ENCODE measurements around the gene ZC3H13. TPM values are rescaled to one million over a fixed set of nuclear protein-coding genes. Genes with fewer than 3 reads are reported as not detected.

The ZC3H13 gene
- total and polyA plus RNA-seq, 8 donors: 40.6 to 72.7 (median 63.5) TPM

- intact Hi-C loops (cut with DNase I): no loop called here
- DNase-seq: no peak
- H3K27me3 ChIP-seq: no peaks in the 10 kb centered on the region
Measured at GRCh38 chr13:46043647-46044046, 8.9 kb downstream of the ZC3H13 start.

GRCh38 chr13:46041419-46041839 is 11.1 kb downstream of the ZC3H13 start:
- Histone ChIP-seq H3K4me3 (no peak overlapping the region), H3K4me1 (no peaks in the 10 kb centered on the region), H3K27me3 (no peaks in the 10 kb centered on the region), H3K36me3 (peaks cover 0 to 24% of the 10 kb centered on the region in 2 donors), H3K9me3 (no peaks in the 10 kb centered on the region), H3K27ac (no peak overlapping the region)
- ATAC-seq (no peak), DNase-seq (no peak)
- TF ChIP-seq, protein P1, sequence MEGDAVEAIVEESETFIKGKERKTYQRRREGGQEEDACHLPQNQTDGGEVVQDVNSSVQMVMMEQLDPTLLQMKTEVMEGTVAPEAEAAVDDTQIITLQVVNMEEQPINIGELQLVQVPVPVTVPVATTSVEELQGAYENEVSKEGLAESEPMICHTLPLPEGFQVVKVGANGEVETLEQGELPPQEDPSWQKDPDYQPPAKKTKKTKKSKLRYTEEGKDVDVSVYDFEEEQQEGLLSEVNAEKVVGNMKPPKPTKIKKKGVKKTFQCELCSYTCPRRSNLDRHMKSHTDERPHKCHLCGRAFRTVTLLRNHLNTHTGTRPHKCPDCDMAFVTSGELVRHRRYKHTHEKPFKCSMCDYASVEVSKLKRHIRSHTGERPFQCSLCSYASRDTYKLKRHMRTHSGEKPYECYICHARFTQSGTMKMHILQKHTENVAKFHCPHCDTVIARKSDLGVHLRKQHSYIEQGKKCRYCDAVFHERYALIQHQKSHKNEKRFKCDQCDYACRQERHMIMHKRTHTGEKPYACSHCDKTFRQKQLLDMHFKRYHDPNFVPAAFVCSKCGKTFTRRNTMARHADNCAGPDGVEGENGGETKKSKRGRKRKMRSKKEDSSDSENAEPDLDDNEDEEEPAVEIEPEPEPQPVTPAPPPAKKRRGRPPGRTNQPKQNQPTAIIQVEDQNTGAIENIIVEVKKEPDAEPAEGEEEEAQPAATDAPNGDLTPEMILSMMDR (IDR thresholded peaks at IDR 0.05): no peak
- intact Hi-C loops (cut with DNase I): no loop called here

More at GRCh38 chr13:46043647-46044046, 8.9 kb downstream of the ZC3H13 start:
- ATAC-seq: no peak
- H3K36me3 ChIP-seq: peaks cover 0 to 15% of the 10 kb centered on the region in 2 donors
- no peaks in the 10 kb centered on the region for H3K9me3 ChIP-seq
- H3K4me1 ChIP-seq: no peaks in the 10 kb centered on the region
- TF ChIP-seq, protein P1 (IDR thresholded peaks at IDR 0.05): no peak
- no peak overlapping the region for H3K27ac ChIP-seq
- no peak overlapping the region for H3K4me3 ChIP-seq

DNA sequence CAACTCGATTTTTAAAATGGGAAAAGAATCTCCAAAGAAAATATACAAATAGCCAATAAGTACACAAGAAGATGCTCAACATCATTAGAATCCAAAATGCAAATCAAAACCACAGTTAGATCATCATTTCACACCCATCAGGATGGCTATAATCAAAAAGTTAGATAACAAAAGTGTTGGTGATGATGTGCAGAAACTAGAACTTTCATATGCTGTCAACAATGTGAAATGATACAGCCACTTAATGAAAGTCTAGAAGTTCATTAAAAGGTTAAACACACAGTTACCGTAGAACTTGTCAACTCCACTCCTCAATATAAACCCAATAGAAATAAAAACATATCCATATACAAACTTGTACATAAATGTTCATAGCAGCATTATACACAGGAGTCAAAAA is 11.8 kb downstream of the ZC3H13 start:
- intact Hi-C loops (cut with DNase I): no loop called here
- ATAC-seq (no peak), DNase-seq (no peak)
- TF ChIP-seq, protein P1 (IDR thresholded peaks at IDR 0.05): no peak
- Histone ChIP-seq H3K27me3 (no peaks in the 10 kb centered on the region), H3K4me3 (no peak overlapping the region), H3K27ac (no peak overlapping the region), H3K4me1 (no peaks in the 10 kb centered on the region), H3K9me3 (no peaks in the 10 kb centered on the region), H3K36me3 (peaks cover 0 to 30% of the 10 kb centered on the region in 2 donors)

- peaks cover 0 to 39% of the 10 kb centered on the region in 2 donors for H3K36me3 ChIP-seq
- H3K27ac ChIP-seq: no peak overlapping the region
- no peaks in the 10 kb centered on the region for H3K27me3 ChIP-seq
- DNase-seq (no peak), ATAC-seq (no peak)
- intact Hi-C loops (cut with DNase I): no loop called here
- H3K4me3 ChIP-seq: no peak overlapping the region
- no peaks in the 10 kb centered on the region for H3K9me3 ChIP-seq
- no peaks in the 10 kb centered on the region for H3K4me1 ChIP-seq
- TF ChIP-seq, protein P1 (IDR thresholded peaks at IDR 0.05): no peak
Measured at GRCh38 chr13:46039411-46040182, 12.9 kb downstream of the ZC3H13 start.

DNA sequence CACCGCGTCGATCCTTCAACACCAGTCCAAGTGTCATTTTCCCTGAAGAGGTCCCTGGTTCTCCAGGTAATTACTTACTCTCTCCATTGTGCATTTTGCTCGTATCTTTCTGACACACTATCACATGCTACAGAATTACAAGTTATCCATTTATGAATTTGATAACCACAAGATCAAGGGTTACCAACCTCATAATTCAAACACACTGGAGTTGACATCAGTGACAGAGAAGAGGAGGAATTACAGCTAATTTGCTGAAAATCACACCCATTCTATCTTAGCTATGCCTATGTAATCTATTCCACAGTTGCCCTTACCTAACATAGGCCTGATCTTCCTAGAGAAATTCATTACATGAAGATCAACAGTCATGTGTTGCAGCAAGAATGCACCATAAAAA is 14.2 kb downstream of the ZC3H13 start:
- TF ChIP-seq, protein P1 (IDR thresholded peaks at IDR 0.05): no peak
- Histone ChIP-seq H3K27me3 (no peaks in the 10 kb centered on the region), H3K36me3 (peaks cover 0 to 44% of the 10 kb centered on the region in 2 donors), H3K27ac (no peak overlapping the region), H3K4me1 (no peaks in the 10 kb centered on the region), H3K9me3 (no peaks in the 10 kb centered on the region), H3K4me3 (no peak overlapping the region)
- intact Hi-C loops (cut with DNase I): no loop called here
- DNase-seq (no peak), ATAC-seq (no peak)

Measured in left lung (tissue), 10 donors.